ENCODE data around the gene TBC1D23.
A peak's percentile ranks its signal among the peaks of the same experiment; 100 is the strongest.
"Not testable (repeated sequence)": the region's sequence is repeated elsewhere in the genome, so short reads cannot be mapped to it uniquely, and the experiment has no call there.

TBC1D23 gene

GRCh38 chr3:100260685-100261484, at the start of gene TBC1D23:
Gene TBC1D23 (plus strand): TSS chr3:100260992. CDS start chr3:100261019, 27 bp downstream.
- peak; percentile 100 for DNase-seq

- DNase-seq = no peak
Measured at GRCh38 chr3:100213891-100214573, 46.8 kb upstream of the TBC1D23 start.

GRCh38 chr3:100214574-100214964, 46.2 kb upstream of the TBC1D23 start:
- DNase-seq = no peak

GRCh38 chr3:100216713-100217112, 44.1 kb upstream of the TBC1D23 start:
- DNase-seq = no peak

GRCh38 chr3:100221159-100221558, 39.6 kb upstream of the TBC1D23 start:
- no peak for DNase-seq

GRCh38 chr3:100225193-100225592, 35.6 kb upstream of the TBC1D23 start:
- DNase-seq = no peak

GRCh38 chr3:100225883-100226282, 34.9 kb upstream of the TBC1D23 start:
- DNase-seq = no peak

GRCh38 chr3:100226712-100227429, 33.9 kb upstream of the TBC1D23 start:
- no peak for DNase-seq

- no peak for DNase-seq
Measured at GRCh38 chr3:100227511-100227921, 33.3 kb upstream of the TBC1D23 start.

- DNase-seq = no peak
Measured at GRCh38 chr3:100228247-100228646, 32.5 kb upstream of the TBC1D23 start.

GRCh38 chr3:100229188-100229587, 31.6 kb upstream of the TBC1D23 start:
- not testable (repeated sequence) for DNase-seq

- DNase-seq = no peak
Measured at GRCh38 chr3:100230710-100231109, 30.1 kb upstream of the TBC1D23 start.

- no peak for DNase-seq
Measured at GRCh38 chr3:100231668-100232067, 29.1 kb upstream of the TBC1D23 start.

GRCh38 chr3:100234364-100234763, 26.4 kb upstream of the TBC1D23 start:
- no peak for DNase-seq

- DNase-seq = no peak
Measured at GRCh38 chr3:100238599-100238998, 22.2 kb upstream of the TBC1D23 start.

- not testable (repeated sequence) for DNase-seq
Measured at GRCh38 chr3:100242471-100242870, 18.3 kb upstream of the TBC1D23 start.

GRCh38 chr3:100244264-100244663, 16.5 kb upstream of the TBC1D23 start:
- no peak for DNase-seq

GRCh38 chr3:100245136-100245535, 15.7 kb upstream of the TBC1D23 start:
- DNase-seq = no peak

- no peak for DNase-seq
Measured at GRCh38 chr3:100245927-100246326, 14.9 kb upstream of the TBC1D23 start.

- DNase-seq = no peak
Measured at GRCh38 chr3:100246999-100247398, 13.8 kb upstream of the TBC1D23 start.

GRCh38 chr3:100252001-100252400, 8.8 kb upstream of the TBC1D23 start:
- no peak for DNase-seq

GRCh38 chr3:100254168-100254777, 6.5 kb upstream of the TBC1D23 start:
- peak; percentile 51 for DNase-seq

- DNase-seq = no peak
Measured at GRCh38 chr3:100256731-100257151, 4.1 kb upstream of the TBC1D23 start.

All from NCI-H2171 treated with DMSO at 0.1 percent for 48 hours (cell line).